GM19193 (cell line): ENCODE measurements around the gene NFYC.

Experiments
- POLR2A ChIP-seq: IDR thresholded peaks from 4 replicates; pipeline ENCODE4 v1.6.1; 2011; ENCODE audit not compliant: insufficient read depth, insufficient read length; ENCODE audit errors: extremely low read depth

NFYC gene

GRCh38 chr1:40796939-40797667, 105.6 kb downstream of the NFYC start:
- no peak for TF ChIP-seq POLR2A

GRCh38 chr1:40797668-40798010, 106.1 kb downstream of the NFYC start:
- TF ChIP-seq POLR2A: no peak

GRCh38 chr1:40798366-40799281, 107.1 kb downstream of the NFYC start:
- no peak for TF ChIP-seq POLR2A

- no peak for TF ChIP-seq POLR2A
Measured at GRCh38 chr1:40799351-40799867, 107.9 kb downstream of the NFYC start.

- no peak for TF ChIP-seq POLR2A
Measured at GRCh38 chr1:40801742-40802077, 110.2 kb downstream of the NFYC start.

- no peak for TF ChIP-seq POLR2A
Measured at GRCh38 chr1:40802078-40802741, 110.7 kb downstream of the NFYC start.

- no peak for TF ChIP-seq POLR2A
Measured at GRCh38 chr1:40802742-40803113, 111.2 kb downstream of the NFYC start.

GRCh38 chr1:40803447-40803846, 111.9 kb downstream of the NFYC start:
- TF ChIP-seq POLR2A: no peak

- TF ChIP-seq POLR2A: no peak
Measured at GRCh38 chr1:40803902-40804301, 112.4 kb downstream of the NFYC start.

GRCh38 chr1:40806240-40806639, 114.7 kb downstream of the NFYC start:
- no peak for TF ChIP-seq POLR2A

GRCh38 chr1:40806731-40807695, 115.5 kb downstream of the NFYC start:
- no peak for TF ChIP-seq POLR2A

GRCh38 chr1:40808002-40808401, 116.5 kb downstream of the NFYC start:
- no peak for TF ChIP-seq POLR2A

- no peak for TF ChIP-seq POLR2A
Measured at GRCh38 chr1:40808444-40808843, 116.9 kb downstream of the NFYC start.

GRCh38 chr1:40808909-40809308, 117.4 kb downstream of the NFYC start:
- TF ChIP-seq POLR2A: no peak

- no peak for TF ChIP-seq POLR2A
Measured at GRCh38 chr1:40810927-40811326, 119.4 kb downstream of the NFYC start.

- no peak for TF ChIP-seq POLR2A
Measured at GRCh38 chr1:40815420-40815819, 123.9 kb downstream of the NFYC start.
